ENCODE results near the gene IKZF3. TPM values are rescaled to one million over a fixed set of nuclear protein-coding genes. Genes with fewer than 3 reads are reported as not detected.

Gene IKZF3
- total RNA-seq, 6 experiments from 2014 or later: 0.22 to 1.9 (median 0.92) TPM

- Histone ChIP-seq H3K27me3 (no peaks in the 10 kb centered on the region), H3K4me3 (no peak overlapping the region), H3K27ac (no peak overlapping the region), H3K4me1 (no peaks in the 10 kb centered on the region), H3K36me3 (no peaks in the 10 kb centered on the region), H3K9me3 (no peaks in the 10 kb centered on the region)
- intact Hi-C loops (cut with DNase I): no loop called here
- DNase-seq (no peak), ATAC-seq (no peak)
- no peak for TF ChIP-seq CTCF (IDR thresholded peaks at IDR 0.05)
- no peak for TF ChIP-seq POLR2A (IDR thresholded peaks at IDR 0.05)
- WGBS (ENCODE audit: insufficient coverage, low coverage, low lambda C conversion rate, missing lambda C conversion rate): 47% methylated on average over 4 of the region's 4 CpGs
These were observed 59.3 kb downstream of the IKZF3 start for GRCh38 chr17:39804839-39805238.

- TF ChIP-seq POLR2A (IDR thresholded peaks at IDR 0.05) (no peak), CTCF (IDR thresholded peaks at IDR 0.05) (no peak)
- DNase-seq (no peak), ATAC-seq (no peak)
- intact Hi-C loops (cut with DNase I): no loop called here
- H3K36me3 ChIP-seq: no peaks in the 10 kb centered on the region
- no peaks in the 10 kb centered on the region for H3K4me1 ChIP-seq
- no peaks in the 10 kb centered on the region for H3K27me3 ChIP-seq
- no peak overlapping the region for H3K4me3 ChIP-seq
- no peak overlapping the region for H3K27ac ChIP-seq
- 80% methylated on average over 4 of the region's 4 CpGs for WGBS (ENCODE audit: insufficient coverage, low coverage, low lambda C conversion rate, missing lambda C conversion rate)
- no peaks in the 10 kb centered on the region for H3K9me3 ChIP-seq
These were observed 63.1 kb downstream of the IKZF3 start for GRCh38 chr17:39801055-39801454.

GRCh38 chr17:39800540-39800939 is 63.6 kb downstream of the IKZF3 start:
- no peaks in the 10 kb centered on the region for H3K9me3 ChIP-seq
- DNase-seq (no peak), ATAC-seq (no peak)
- no peak for TF ChIP-seq POLR2A (IDR thresholded peaks at IDR 0.05)
- no peak for TF ChIP-seq CTCF (IDR thresholded peaks at IDR 0.05)
- intact Hi-C loops (cut with DNase I): no loop called here
- no peaks in the 10 kb centered on the region for H3K27me3 ChIP-seq
- 23% methylated on average over 1 of the region's 1 CpG for WGBS (ENCODE audit: insufficient coverage, low coverage, low lambda C conversion rate, missing lambda C conversion rate)
- H3K4me3 ChIP-seq: no peak overlapping the region
- H3K4me1 ChIP-seq: no peaks in the 10 kb centered on the region
- no peaks in the 10 kb centered on the region for H3K36me3 ChIP-seq
- H3K27ac ChIP-seq: no peak overlapping the region

- H3K4me3 ChIP-seq: no peak overlapping the region
- H3K27ac ChIP-seq: no peak overlapping the region
- no peak for DNase-seq
- H3K4me1 ChIP-seq: no peaks in the 10 kb centered on the region
- no peaks in the 10 kb centered on the region for H3K27me3 ChIP-seq
- H3K36me3 ChIP-seq: no peaks in the 10 kb centered on the region
- 83% methylated on average over 1 of the region's 1 CpG for WGBS (ENCODE audit: insufficient coverage, low coverage, low lambda C conversion rate, missing lambda C conversion rate)
- intact Hi-C loops (cut with DNase I): no loop called here
- no peak for TF ChIP-seq POLR2A (IDR thresholded peaks at IDR 0.05)
- TF ChIP-seq CTCF (IDR thresholded peaks at IDR 0.05): no peak
- no peak for ATAC-seq
- no peaks in the 10 kb centered on the region for H3K9me3 ChIP-seq
These were observed 64.7 kb downstream of the IKZF3 start for GRCh38 chr17:39799395-39799794.

All from right lobe of liver (tissue), 6 donors.